H1 (cell line): ENCODE results near the gene DCAF4. TPM values are rescaled to one million over a fixed set of nuclear protein-coding genes. Genes with fewer than 3 reads are reported as not detected.

Experiments used
- CTCF ChIA-PET: fragments of 300-600 bp; sonication (Branson Sonifier 250); formaldehyde crosslinking; loops from one replicate; lab custom pipeline; 2021; ENCODE audit not compliant: partially characterized antibody; lab: Charles Lee
- POLR2A ChIA-PET: fragments of 300-600 bp; sonication (Branson Sonifier 250); formaldehyde crosslinking; loops from one replicate; lab custom pipeline; 2021; ENCODE audit warnings: inconsistent platforms; ENCODE audit not compliant: partially characterized antibody; lab: Charles Lee
- DNase-seq, 2 experiments: peaks; one replicate each; pipeline versions ENCODE4 v3.0.0 to v3.0.0-alpha.2; 2010 to 2022; ENCODE audit warnings: low spot score in 2 of 2, low read depth in 1 of 2, mixed read lengths in 1 of 2
- FAIRE-seq: peaks from 2 replicates; lab custom pipeline; 2011; peaks lifted over from hg19 to GRCh38; lab: Jason Lieb, UNC
- H2AFZ ChIP-seq: 2 replicates; pipeline ENCODE4 v1.8.1; 2012; ENCODE audit warnings: low read length, inconsistent platforms
- H2AK5ac ChIP-seq: 2 replicates; pipeline ENCODE4 v1.6.1; 2013; ENCODE audit warnings: low read depth, low read length
- H2BK120ac ChIP-seq: replicated peaks from 2 replicates; pipeline ENCODE3; 2013; ENCODE audit warnings: low read depth, low read length, inconsistent platforms
- H2BK12ac ChIP-seq: 2 replicates; pipeline ENCODE4 v1.6.1; 2013; ENCODE audit warnings: low read depth, low read length
- H2BK15ac ChIP-seq: 2 replicates; pipeline ENCODE4 v1.6.1; 2013; ENCODE audit warnings: low read length
- H2BK20ac ChIP-seq: 2 replicates; pipeline ENCODE4 v1.6.1; 2013; ENCODE audit warnings: low read length
- H2BK5ac ChIP-seq: 2 replicates; pipeline ENCODE4 v1.6.1; 2013; ENCODE audit warnings: low read depth, low read length
- H3K14ac ChIP-seq: 2 replicates; pipeline ENCODE4 v1.6.1; 2013; ENCODE audit warnings: inconsistent platforms; ENCODE audit not compliant: insufficient read length
- H3K18ac ChIP-seq: 2 replicates; pipeline ENCODE4 v1.6.1; 2013; ENCODE audit warnings: low read length; ENCODE audit errors: extremely low read depth
- H3K23ac ChIP-seq: 2 replicates; pipeline ENCODE4 v1.6.1; 2013; ENCODE audit warnings: inconsistent platforms; ENCODE audit not compliant: insufficient read length
- H3K23me2 ChIP-seq: 2 replicates; pipeline ENCODE4 v1.6.1; 2013; ENCODE audit warnings: low read depth, low read length
- H3K27ac ChIP-seq: 2 replicates; pipeline ENCODE4 v1.6.1; 2011; ENCODE audit warnings: low read depth, low read length, inconsistent platforms
- H3K27me3 ChIP-seq, 4 experiments: replicated peaks in 1 of 4; 1 replicate in 1 of 4; 2 replicates in 3 of 4; pipeline versions ENCODE4 v1.6.1 to v1.8.1; 2011 to 2013; ENCODE audit warnings: low read length in 3 of 4, mild to moderate bottlenecking in 3 of 4, inconsistent platforms in 2 of 4, mixed read lengths in 2 of 4, moderate library complexity in 1 of 4; ENCODE audit not compliant: control insufficient read depth in 3 of 4, insufficient read depth in 3 of 4; ENCODE audit errors: extremely low read depth in 1 of 4
- H3K36me3 ChIP-seq, 4 experiments: 2 replicates each; pipeline versions ENCODE4 v1.6.1 to v1.8.1; 2011 to 2013; ENCODE audit warnings: mild to moderate bottlenecking in 4 of 4, low read length in 3 of 4, moderate library complexity in 2 of 4, control low read depth in 1 of 4, inconsistent platforms in 1 of 4; ENCODE audit not compliant: insufficient read depth in 4 of 4, control insufficient read depth in 2 of 4
- H3K4ac ChIP-seq: replicated peaks from 2 replicates; pipeline ENCODE3; 2013; ENCODE audit warnings: low read length, low read depth, mixed read lengths, inconsistent platforms; ENCODE audit not compliant: insufficient read length
- H3K4me1 ChIP-seq, 4 experiments: replicated peaks in 1 of 4; 1 replicate in 1 of 4; 2 replicates in 3 of 4; pipeline versions ENCODE4 v1.6.1 to v1.8.1; 2011 to 2013; ENCODE audit warnings: low read length in 3 of 4, inconsistent platforms in 2 of 4, mixed read lengths in 1 of 4; ENCODE audit not compliant: insufficient read depth in 4 of 4, control insufficient read depth in 3 of 4
- H3K4me2 ChIP-seq, 2 experiments: 2 replicates each; pipeline versions ENCODE4 v1.6.1 to v1.8.1; 2011 to 2013; ENCODE audit warnings: low read depth in 2 of 2, low read length in 2 of 2, control low read depth in 1 of 2, inconsistent platforms in 1 of 2, mild to moderate bottlenecking in 1 of 2; ENCODE audit not compliant: insufficient read depth in 1 of 2
- H3K4me3 ChIP-seq, 4 experiments: fragments of 200-600, 300-600 bp in 1 of 4; sonication (generic), shearing (Covaris generic), sonication (Bioruptor Twin) in 1 of 4; 2 replicates each; pipeline versions ENCODE4 v1.5.1 to v1.8.1; 2011 to 2016; ENCODE audit warnings: low read length in 4 of 4, low read depth in 3 of 4, control low read depth in 2 of 4, inconsistent platforms in 2 of 4, mild to moderate bottlenecking in 2 of 4, mixed read lengths in 1 of 4, moderate library complexity in 1 of 4; ENCODE audit not compliant: insufficient read depth in 2 of 4; ENCODE audit errors: extremely low read depth in 1 of 4
- H3K56ac ChIP-seq: replicated peaks from 2 replicates; pipeline ENCODE3; 2013; ENCODE audit warnings: low read depth, mild to moderate bottlenecking, mixed read lengths, low read length, inconsistent platforms; ENCODE audit not compliant: insufficient read length
- H3K79me1 ChIP-seq: 2 replicates; pipeline ENCODE4 v1.6.1; 2013; ENCODE audit warnings: low read depth, low read length, control low read depth
- H3K79me2 ChIP-seq, 2 experiments: 2 replicates each; pipeline versions ENCODE4 v1.6.1 to v1.8.1; 2012 to 2013; ENCODE audit warnings: low read length in 2 of 2, mild to moderate bottlenecking in 2 of 2, inconsistent platforms in 1 of 2; ENCODE audit not compliant: insufficient read depth in 2 of 2, control insufficient read depth in 1 of 2
- H3K9ac ChIP-seq, 4 experiments: replicated peaks in 1 of 4; 1 replicate in 1 of 4; 2 replicates in 3 of 4; pipeline versions ENCODE4 v1.6.1 to v1.8.1; 2011 to 2013; ENCODE audit warnings: low read depth in 3 of 4, low read length in 3 of 4, control low read depth in 2 of 4, mild to moderate bottlenecking in 2 of 4, moderate library complexity in 2 of 4, inconsistent platforms in 1 of 4; ENCODE audit errors: extremely low read depth in 1 of 4
- H3K9me3 ChIP-seq, 2 experiments: 2 replicates each; pipeline versions ENCODE4 v1.6.1 to v1.8.1; 2012 to 2013; ENCODE audit warnings: mild to moderate bottlenecking in 2 of 2, moderate library complexity in 2 of 2, control low read depth in 1 of 2, inconsistent platforms in 1 of 2, low read depth in 1 of 2, low read length in 1 of 2, mixed read lengths in 1 of 2; ENCODE audit not compliant: insufficient read depth in 2 of 2
- H4K20me1 ChIP-seq, 2 experiments: replicated peaks in 1 of 2; 2 replicates each; pipeline versions ENCODE3 to v1.8.1; 2011 to 2013; ENCODE audit warnings: inconsistent platforms in 2 of 2, low read length in 2 of 2, mild to moderate bottlenecking in 1 of 2; ENCODE audit not compliant: insufficient read depth in 2 of 2, control insufficient read depth in 1 of 2
- H4K5ac ChIP-seq: 2 replicates; pipeline ENCODE4 v1.6.1; 2013; ENCODE audit warnings: low read length, low read depth, mixed read lengths, inconsistent platforms; ENCODE audit not compliant: insufficient read length
- H4K8ac ChIP-seq: 2 replicates; pipeline ENCODE4 v1.8.0; 2013; ENCODE audit warnings: mild to moderate bottlenecking, moderate library complexity, low read length, inconsistent platforms; ENCODE audit not compliant: insufficient read depth; ENCODE audit errors: extremely low read depth
- H4K91ac ChIP-seq: replicated peaks from 2 replicates; pipeline ENCODE3; 2013; ENCODE audit warnings: low read length, mixed read lengths, inconsistent platforms; ENCODE audit not compliant: insufficient read length
- TAF1 ChIP-seq: IDR thresholded peaks from 2 replicates; pipeline ENCODE4 v1.6.1; 2011; ENCODE audit warnings: mild to moderate bottlenecking, low read depth, low read length
- WGBS, 2 experiments: shearing (Covaris generic) in 1 of 2; methylation state at CpG; one replicate each; pipeline versions ENCODE4 v1.1.6 to v1.1.7; 2013 to 2015; ENCODE audit warnings: low lambda C conversion rate in 2 of 2, mixed read lengths in 2 of 2, inconsistent platforms in 1 of 2, low coverage in 1 of 2, missing lambda C conversion rate in 1 of 2; ENCODE audit not compliant: insufficient replicate concordance in 2 of 2, insufficient coverage in 1 of 2, insufficient read length in 1 of 2; ENCODE audit errors: extremely low coverage in 1 of 2, missing lambda C conversion rate in 1 of 2; 5-methylcytosine and 5-hydroxymethylcytosine counted together
- polyA plus RNA-seq, 7 experiments: library from polyadenylated mRNA; depleted of rRNA in 3 of 7; stranded (reverse) in 5 of 7; unstranded in 2 of 7; fragments of >200 nt in 5 of 7; fragments of 200-250 nt in 2 of 7; gene quantifications; 1 replicate in 5 of 7; 2 replicates in 1 of 7; 4 replicates in 1 of 7; pipeline versions ENCODE4 v1.2.1 to v1.2.3, GENCODE V29; 2011 to 2013; ENCODE audit warnings: missing spikeins in 2 of 7, mixed read lengths in 2 of 7
- total RNA-seq: library from RNA; stranded (reverse); fragmentation: NEBNext Ultra II Directional; extraction: Animal tissue kit (Norgen Biotek cat#: 25700); gene quantifications from 2 replicates; pipeline ENCODE4 v1.2.1, GENCODE V29; 2021

DCAF4 gene
- total and polyA plus RNA-seq, 2 of the 8 experiments (the other 6 are each of a cell fraction or from before 2014, with no cell fraction given) = 17.0 to 21.1 TPM

- H3K27me3 ChIP-seq = no peaks in the 10 kb centered on the region
- WGBS, 2 experiments = 91% methylated on average over 12 of the region's 12 CpGs; no CpG with 5 or more reads in 1 of the 2 experiments
- H2AK5ac ChIP-seq = no peak overlapping the region
- H3K9ac ChIP-seq = no peak overlapping the region
- H3K14ac ChIP-seq = no peak overlapping the region
- no peaks in the 10 kb centered on the region for H3K79me2 ChIP-seq
- TF ChIP-seq TAF1 = no peak
- H3K23ac ChIP-seq = no peak overlapping the region
- H2BK12ac ChIP-seq = no peak overlapping the region
- no peak overlapping the region for H3K4ac ChIP-seq
- H3K79me1 ChIP-seq = no peaks in the 10 kb centered on the region; the same call in 1 of the 2 replicates
- H3K4me2 ChIP-seq = no peak overlapping the region
- no peaks in the 10 kb centered on the region for H3K23me2 ChIP-seq
- no peak overlapping the region for H2BK5ac ChIP-seq
- no peak overlapping the region for H2BK20ac ChIP-seq
- H3K56ac ChIP-seq = no peak overlapping the region
- no peak overlapping the region for H4K8ac ChIP-seq
- no peaks in the 10 kb centered on the region for H3K4me1 ChIP-seq
- no peak overlapping the region for H3K18ac ChIP-seq
- peaks cover 2 to 31% (median 5%) of the 10 kb centered on the region in 4 experiments; a peak in 4 of 8 replicates for H3K36me3 ChIP-seq
- H3K4me3 ChIP-seq = no peak overlapping the region
- H4K5ac ChIP-seq = no peak overlapping the region
- no peak for DNase-seq
- no peak overlapping the region for H2BK120ac ChIP-seq
- no peak overlapping the region for H2AFZ ChIP-seq
- H3K27ac ChIP-seq = no peak overlapping the region
- H2BK15ac ChIP-seq = no peak overlapping the region
- no peaks in the 10 kb centered on the region for H3K9me3 ChIP-seq
- no peak overlapping the region for H4K91ac ChIP-seq
- CTCF ChIA-PET = interaction anchor here (0.9 to 4.0 kb wide), 9 partner anchors 11 to 73 kb away, joined by 3 to 15 read pairs (median 4); no protein-coding TSS in a partner anchor
- no peak for FAIRE-seq
- POLR2A ChIA-PET = interaction anchor here (1.0 kb wide), 1 partner anchor 10 kb away, joined by 3 read pairs; no protein-coding TSS in a partner anchor
- peaks cover 0 to 2% of the 10 kb centered on the region in 2 experiments for H4K20me1 ChIP-seq
Measured at GRCh38 chr14:72974661-72975060, 48.4 kb downstream of the DCAF4 start.
